Activated gamma-delta T cell treated with Interleukin-2 at 50 U/mL for 16 hours (primary cell): Measurements from ENCODE around the gene CCNL2.
"Not testable (repeated sequence)": the region's sequence is repeated elsewhere in the genome, so short reads cannot be mapped to it uniquely, and the experiment has no call there.

ENCODE experiments used
- DNase-seq: peaks from one replicate; pipeline ENCODE4 v3.0.0-alpha.2; 2020

CCNL2 gene

GRCh38 chr1:1371746-1372711, 27.1 kb downstream of the CCNL2 start:
- DNase-seq = peak; percentile 78

DNA sequence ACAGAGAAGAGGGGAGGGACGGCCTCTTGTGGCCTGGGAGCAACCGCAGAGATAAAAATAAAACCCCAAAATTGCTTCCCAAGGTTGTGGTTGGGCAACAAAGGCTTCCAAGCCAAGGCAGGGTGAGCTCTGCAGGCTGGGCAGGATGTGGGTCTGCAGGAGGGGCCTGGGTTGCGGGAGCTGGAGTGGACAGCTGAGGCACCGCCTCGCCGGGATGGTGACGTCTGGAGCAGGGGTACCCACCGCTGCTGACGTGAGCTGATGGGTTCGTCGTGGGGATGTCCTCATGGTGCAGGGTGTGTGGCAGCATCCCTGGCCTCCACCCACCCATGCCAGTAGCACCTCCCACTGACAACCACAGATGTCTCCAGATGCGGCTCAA, 27.8 kb downstream of the CCNL2 start:
- peak; percentile 58 for DNase-seq

DNA sequence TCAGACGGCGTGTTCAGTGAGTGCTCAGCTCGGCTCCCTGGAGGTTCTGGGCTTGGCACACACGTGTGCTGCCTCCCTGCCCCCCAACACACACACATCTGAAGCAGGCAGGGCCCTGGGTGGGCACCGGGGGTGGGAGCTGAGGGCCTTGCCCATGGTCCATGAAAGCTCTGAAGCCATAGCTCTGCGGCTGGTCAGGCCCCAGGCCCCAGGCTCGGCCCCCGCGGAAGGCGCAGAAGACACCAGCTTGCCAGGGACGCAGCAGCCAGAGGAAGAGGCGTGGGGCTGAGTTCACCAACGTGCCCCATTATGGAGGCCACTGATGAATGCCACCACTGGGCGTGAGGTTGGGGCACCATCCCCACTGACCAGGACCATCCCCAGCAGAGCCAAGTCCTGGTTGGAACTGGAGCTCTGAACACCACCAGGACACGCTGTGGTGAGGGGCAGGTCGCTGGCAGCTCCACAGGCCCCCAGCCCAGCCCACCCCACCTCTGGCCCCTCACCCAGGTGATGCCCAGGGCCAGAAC, 28.3 kb downstream of the CCNL2 start:
- no peak for DNase-seq

GRCh38 chr1:1370094-1370493, 29.0 kb downstream of the CCNL2 start:
- not testable (repeated sequence) for DNase-seq

GRCh38 chr1:1367315-1367714, 31.8 kb downstream of the CCNL2 start:
- DNase-seq = no peak

DNA sequence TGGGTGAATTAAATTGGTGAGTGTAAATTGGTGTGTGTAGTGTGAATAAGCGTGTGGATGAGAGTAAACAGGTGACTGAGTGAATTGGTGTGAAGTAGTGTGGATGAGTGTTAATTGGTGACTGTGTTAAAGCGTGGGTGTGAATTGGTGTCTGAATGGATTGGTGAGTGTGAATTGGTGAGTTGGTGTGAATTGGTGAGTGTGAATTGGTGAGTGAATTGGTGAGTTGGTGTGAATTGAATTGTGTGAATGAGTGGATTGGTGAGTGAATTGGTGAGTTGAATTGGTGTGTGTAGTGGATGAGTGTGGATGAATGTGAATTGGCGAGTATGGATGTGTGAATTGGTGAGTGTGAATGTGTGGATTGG, 32.5 kb downstream of the CCNL2 start:
- DNase-seq = no peak

DNA sequence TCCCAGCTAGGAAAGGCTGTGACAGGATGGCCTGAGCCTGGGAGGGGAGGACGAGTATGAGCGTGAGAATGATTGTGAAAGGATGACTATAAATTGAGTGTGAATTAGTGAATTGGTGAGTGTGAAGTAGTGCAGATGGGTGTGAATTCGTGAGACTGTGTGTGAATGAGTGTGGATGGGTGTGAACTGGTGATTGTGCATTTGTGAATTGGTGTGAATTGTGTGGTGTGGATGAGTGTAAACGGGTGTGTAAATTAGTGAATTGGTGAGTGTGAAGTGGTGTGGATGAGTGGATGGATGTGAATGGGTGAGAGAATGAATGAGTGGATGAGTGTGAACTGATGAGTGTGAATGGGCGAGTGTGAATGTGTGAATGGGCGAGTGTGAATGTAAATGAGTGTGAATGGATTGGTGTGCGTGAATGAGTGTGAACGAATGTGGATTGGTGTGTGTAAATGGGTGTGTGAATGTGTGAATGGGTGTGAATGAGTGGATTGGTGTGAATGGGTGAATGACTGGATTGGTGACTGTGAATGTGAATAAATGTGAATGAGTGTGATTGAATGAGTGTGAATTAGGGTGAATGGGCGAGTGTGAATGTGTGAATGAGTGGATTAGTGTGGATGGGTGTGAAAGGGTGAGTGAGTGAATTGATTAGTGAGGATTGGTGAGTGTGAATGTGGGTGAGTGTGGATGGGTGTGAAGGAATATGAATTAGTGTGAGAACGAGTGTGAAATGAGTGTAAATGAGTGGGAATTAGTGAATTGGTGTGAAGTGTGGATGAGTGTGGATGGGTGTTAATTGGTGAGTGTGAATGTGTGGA, 33.0 kb downstream of the CCNL2 start:
- DNase-seq = no peak

- DNase-seq = no peak
Observed at GRCh38 chr1:1364266-1364665, 34.9 kb downstream of the CCNL2 start.

- no peak for DNase-seq
Observed at GRCh38 chr1:1361982-1362423, 37.1 kb downstream of the CCNL2 start.

GRCh38 chr1:1361233-1361981, 37.7 kb downstream of the CCNL2 start:
- no peak for DNase-seq

DNA sequence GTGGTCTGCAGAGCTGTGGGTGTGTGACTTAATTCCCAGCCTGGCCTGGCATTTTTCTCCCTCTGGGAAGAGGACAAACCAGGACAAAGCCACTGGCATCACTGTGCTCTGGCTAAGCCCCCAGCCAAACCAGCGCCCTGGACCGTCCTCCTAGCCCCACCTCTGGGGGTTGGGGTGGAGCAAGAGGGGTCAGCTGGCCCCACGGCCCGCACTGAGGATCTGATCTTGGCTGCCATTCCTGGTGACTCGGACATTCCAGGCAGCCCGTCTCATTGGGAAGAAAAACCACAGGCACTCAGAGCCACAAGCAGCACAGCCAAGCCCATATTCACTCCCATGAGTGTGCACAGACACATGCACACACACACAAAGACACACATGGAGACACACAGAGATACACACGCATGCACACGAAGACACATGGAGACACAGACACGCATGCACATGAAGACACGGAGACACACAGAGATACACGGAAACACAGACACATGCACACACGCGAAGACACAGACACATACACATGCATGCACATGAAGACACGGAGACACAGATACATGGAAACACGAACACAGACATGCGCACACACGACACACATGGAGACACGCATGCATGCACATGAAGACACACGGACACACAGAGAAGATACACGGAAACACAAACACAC, 38.5 kb downstream of the CCNL2 start:
- DNase-seq = no peak

- no peak for DNase-seq
Observed at GRCh38 chr1:1359664-1360468, 39.3 kb downstream of the CCNL2 start.

- DNase-seq = no peak
Observed at GRCh38 chr1:1359308-1359663, 39.8 kb downstream of the CCNL2 start.

DNA sequence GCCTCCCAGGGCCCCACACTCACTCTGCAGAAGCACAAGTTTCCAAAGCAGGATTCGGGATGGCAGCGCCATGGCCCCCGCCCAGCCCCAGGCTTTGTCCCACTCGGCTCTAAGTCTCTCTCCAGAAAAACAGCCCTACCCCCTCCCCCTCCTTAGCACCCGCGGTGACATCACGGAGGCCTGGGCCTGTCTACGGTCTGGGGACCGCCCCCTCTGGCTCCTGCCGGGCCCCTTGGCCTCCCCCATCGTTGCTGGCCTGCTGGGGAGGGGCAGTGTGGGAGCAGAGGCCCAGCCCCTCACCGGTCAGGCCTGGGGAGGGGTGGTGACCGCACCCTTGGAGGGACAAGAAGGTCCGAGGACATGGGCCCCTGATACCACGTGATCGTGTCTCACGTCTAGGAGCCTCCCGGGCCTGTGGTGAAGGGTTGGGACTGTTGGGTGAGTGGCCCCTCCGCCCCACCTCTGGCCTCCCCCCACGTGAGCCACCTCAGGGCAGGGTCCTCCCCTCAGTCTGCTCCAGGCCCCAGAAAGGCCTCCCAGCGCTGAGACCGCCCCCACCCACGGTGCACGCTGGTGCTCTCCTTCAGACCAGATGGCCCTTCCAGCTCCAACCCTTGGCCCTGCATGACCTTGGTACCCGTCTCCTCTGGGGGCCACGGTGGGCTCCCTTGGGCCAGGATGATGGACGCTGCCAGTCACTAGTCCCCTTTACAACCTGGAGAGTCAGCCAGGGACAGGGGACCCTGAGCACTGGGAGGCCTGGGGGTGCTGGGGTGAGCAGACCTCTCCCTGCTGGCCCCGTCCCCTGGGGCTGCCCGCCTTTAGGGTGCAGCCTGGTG, 40.5 kb downstream of the CCNL2 start, which contains the start of gene MXRA8:
TSS of gene MXRA8 (minus strand) at position 123 of the 839 bp plus-strand sequence. CDS start at position 72, 51 bp downstream.
- DNase-seq = no peak

GRCh38 chr1:1357871-1358432, 41.2 kb downstream of the CCNL2 start:
- no peak for DNase-seq

DNA sequence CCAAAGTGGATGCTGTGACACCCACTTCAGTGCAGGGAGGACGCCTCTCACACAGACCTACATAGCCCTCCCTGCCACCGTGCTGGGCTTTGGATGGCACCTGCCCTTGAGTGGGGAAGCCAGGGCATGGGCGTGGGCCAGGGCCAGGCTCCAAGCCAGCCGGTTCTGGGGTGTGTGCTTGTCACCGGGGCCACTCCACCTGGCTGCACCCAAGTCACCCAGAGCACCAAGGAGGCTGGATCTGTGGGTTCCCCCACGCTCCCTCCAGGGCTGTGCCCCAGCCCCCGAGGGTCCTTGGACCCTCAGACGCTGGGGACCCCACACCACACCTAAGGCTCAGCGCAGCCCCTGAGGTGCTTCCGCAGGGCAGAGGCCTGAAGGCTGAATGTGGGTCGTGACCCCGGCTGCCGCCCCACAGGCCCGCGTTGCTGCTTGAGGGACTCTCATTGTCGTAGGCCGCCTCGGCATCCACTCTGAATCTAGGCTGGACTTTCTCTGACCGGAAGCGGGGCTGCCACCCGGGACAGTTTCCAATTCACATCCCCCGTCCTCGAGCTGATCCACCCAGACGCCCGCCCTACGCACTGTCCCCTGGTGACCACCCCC, 42.2 kb downstream of the CCNL2 start:
- no peak for DNase-seq

DNA sequence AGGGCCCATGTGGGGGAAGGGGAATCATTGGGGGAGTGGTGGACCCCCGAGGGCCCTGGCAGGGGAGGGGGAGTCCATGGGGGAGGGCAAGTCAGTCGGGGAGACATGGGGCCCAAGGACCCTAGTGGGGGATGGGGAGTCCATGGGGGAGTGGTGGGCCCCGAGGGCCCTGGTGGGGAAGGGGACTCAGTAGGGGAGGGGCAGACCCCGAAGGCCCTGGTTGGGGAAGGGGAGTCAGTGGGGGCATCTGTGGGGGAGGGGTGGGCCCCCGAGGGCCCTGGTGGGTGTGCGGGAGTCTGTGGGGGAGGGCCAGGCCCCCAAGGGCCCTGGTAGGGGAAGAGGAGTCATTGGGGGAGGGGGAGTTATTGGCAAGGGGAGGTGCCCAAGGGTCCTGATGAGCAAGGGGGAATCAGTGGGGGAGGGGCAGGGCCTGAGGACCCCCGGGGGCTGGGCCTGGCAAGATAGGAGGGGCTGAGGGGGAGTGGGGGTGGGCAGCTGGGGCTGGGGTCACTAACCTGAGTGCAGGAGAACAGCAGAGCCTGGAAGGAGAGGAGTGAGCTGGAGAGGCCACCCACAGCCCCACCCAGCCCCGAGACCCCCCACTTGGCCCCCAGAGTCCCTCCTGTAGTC, 42.9 kb downstream of the CCNL2 start:
- no peak for DNase-seq

- no peak for DNase-seq
Observed at GRCh38 chr1:1355416-1355815, 43.7 kb downstream of the CCNL2 start.
